NCI-H446 treated with DMSO at 0.1 percent for 48 hours (cell line): ENCODE data around the gene CRYZ.
"Not testable (repeated sequence)": the region's sequence is repeated elsewhere in the genome, so short reads cannot be mapped to it uniquely, and the experiment has no call there.

Experiments used
- DNase-seq: peaks from one replicate; lab custom pipeline; 2025; lab: John Stamatoyannopoulos, UW

CRYZ gene

DNA sequence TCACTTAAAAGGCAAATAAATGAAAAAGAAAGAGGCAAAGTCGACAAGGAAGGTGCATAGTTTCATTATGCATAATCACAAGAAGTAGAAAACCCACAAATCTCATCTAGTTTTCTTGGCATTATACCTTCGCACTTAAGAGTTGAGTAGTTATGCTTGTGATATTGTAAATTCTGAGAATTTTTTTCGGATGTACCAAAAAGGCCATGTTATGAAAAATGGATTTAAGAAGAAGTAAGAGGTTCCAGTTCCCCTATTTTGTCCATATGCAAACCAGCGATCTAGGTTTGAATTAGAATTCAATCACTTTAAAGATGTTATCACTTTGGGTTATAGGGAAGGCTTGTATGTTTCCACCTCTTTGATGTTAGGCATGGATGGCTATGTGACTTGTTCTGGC is 51.4 kb downstream of the CRYZ start:
- no peak for DNase-seq

DNA sequence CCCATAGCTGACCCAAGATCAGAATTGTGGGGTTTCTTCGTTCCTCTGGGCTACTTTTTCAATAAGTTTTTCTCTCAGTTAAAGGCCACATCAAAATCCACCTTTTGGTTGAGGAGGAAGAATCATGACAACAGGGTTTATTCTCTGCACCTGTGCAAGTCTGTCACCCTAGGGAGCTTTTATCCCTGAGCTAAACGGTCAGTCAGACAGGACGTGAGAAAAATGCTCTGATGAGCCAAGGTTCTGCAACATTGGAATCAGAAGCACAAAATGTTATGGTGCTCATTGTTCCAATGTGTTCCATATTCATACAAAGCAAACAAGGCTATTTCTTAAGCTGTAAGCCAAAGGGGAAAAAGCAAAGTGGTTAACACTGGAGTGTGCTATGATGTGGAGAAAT is 51.8 kb downstream of the CRYZ start:
- no peak for DNase-seq

DNA sequence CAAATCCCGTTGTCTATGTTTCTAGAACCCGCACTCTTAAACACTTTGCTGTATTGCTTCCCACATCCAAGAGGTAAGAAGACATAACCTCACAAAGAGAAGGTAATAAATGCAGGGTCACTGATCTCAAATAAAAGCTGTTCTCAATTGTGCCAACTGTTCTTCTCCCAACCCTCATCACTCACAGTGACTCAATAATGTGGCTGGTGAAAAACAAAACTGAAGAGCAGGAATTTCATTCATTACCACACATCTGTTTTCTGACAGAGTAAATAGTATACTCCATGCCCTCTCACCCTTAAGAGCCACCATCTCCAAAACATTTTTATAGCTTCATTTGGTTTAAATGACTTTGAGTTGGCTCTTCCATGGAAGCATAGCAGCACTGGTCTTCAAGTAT is 53.0 kb downstream of the CRYZ start:
- DNase-seq: no peak

DNA sequence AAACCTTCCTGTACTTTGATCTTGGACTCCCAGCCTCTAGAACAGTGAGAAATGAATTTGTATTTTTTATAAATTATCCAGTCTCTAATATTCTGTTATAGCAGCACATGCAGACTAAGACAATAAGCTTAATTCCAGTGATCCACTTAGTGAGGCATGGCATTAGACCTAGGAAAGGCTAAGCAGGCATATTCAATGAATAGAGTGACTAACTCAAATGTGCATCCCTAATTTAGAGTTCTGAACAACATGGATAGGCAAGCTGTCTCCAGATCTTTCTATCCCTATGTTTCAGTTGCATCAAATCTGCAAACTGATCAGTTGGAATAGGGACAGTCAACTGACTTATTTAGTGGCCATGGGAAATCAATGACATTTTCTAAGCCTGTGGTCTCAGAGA is 54.9 kb downstream of the CRYZ start:
- DNase-seq: no peak

DNA sequence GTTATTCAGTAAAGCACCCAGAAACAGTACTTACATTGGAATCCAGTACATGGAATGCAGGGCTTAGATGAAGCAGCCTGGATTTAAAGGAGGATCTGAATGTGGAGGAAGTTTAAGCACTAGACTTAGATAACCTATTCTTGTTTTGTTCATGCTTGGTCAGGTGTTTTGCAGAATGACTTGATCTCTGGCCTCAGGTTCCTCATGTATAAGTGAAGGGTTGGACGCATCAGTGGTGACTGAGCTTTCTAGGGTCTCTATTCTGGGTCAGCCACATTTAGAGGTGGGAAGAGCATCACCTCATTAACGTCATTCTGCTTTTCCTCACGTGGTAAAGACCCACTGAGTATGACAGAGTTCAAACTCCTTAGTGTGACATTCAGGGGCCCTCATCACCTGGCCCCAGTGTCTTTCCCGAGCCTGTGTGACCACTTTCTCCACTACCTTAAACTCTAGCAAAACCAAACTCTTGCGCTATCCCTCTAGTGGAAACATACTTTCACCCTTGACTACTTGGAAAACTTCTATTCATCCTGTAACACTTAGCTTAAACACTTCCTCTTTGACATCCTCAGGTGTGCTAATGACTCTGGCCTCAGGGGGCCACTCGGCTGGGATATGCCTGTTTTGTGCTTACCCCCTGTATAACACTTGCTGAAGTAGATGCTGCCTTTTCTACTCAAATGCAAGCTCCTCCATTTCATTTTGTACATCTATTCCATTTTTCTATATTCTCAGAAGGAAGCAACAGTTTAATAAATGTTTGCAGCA is 58.4 kb downstream of the CRYZ start:
- DNase-seq: no peak

DNA sequence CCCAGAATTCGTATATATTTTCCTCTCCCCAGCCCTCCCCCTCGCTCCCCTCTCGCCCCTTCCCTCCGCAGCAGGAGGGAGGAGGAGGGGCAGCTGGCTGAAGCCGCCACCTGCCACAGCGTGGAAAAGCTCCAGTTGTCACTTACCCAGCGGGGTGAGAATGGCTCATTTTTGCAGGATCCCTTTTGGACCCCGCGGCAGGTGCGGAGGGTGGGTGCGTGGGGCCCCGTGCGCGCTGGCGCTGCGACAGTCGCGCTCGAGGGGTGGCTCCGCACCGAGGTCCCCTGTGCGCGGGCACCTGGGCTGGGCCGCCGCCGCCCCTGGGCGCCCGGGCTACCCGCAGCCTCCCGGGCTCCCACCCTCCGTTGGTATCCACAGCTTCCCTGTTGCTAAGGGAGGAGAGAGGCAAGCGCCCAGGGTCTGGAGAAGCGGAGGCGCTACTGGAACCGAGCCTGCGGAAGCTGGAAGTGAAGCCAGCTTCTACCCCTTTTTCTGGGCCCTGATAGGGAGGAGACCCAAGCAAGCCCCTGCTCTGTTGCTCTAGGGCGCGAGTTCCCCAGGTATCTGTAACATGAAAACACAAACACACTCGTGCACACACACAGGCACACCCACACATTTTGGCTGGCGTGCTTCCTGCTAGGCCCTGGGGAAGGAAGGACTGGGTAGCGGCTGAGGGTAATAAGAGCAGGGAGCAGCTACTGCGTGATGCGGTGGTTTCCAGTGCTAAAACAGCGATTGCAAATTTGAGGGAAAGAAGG is 59.3 kb downstream of the CRYZ start, which contains the start of gene ERICH3:
TSS of gene ERICH3 (minus strand) at position 442 of the 761 bp plus-strand sequence. CDS start at position 169, 273 bp downstream.
- DNase-seq: no peak

DNA sequence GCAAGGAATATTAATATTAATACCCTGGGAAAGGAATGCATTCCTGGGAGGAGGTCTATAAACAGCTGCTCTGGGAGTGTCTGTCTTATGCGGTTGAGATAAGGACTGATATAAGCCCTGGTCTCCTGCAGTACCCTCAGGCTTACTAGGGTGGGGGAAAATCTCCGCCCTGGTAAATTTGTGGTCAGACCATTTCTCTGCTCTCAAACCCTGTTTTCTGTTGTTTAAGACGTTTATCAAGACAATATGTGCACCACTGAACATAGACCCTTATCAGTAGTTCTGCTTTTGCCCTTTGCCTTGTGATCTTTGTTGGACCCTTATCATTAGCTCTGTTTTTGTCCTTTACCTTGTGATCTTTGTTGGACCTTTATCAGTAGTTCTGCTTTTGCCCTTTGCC is 62.0 kb downstream of the CRYZ start:
- DNase-seq: not testable (repeated sequence)
